HFFc6 (cell line): ENCODE results near the gene EIF2S2. TPM values are rescaled to one million over a fixed set of nuclear protein-coding genes. Genes with fewer than 3 reads are reported as not detected.
A peak's percentile ranks its signal among the peaks of the same experiment; 100 is the strongest.
"Not testable (repeated sequence)": the region's sequence is repeated elsewhere in the genome, so short reads cannot be mapped to it uniquely, and the experiment has no call there.

Experiments used
- DNase-seq: peaks from one replicate; pipeline ENCODE4 v3.0.0-alpha.2; 2018
- H3K27ac Mint-ChIP-seq: 2 replicates; pipeline ENCODE4 v1.8.0; 2020; ENCODE audit warnings: mild to moderate bottlenecking, mixed read lengths
- H3K27me3 Mint-ChIP-seq: 2 replicates; pipeline ENCODE4 v1.8.0; 2021; ENCODE audit warnings: mild to moderate bottlenecking, moderate library complexity, mixed read lengths; ENCODE audit not compliant: insufficient read depth
- H3K36me3 Mint-ChIP-seq: 2 replicates; pipeline ENCODE4 v1.8.0; 2021; ENCODE audit warnings: low read depth, mixed read lengths
- H3K4me1 Mint-ChIP-seq: 2 replicates; pipeline ENCODE4 v1.8.0; 2020; ENCODE audit warnings: low read depth, mixed read lengths
- H3K4me3 Mint-ChIP-seq: 2 replicates; pipeline ENCODE4 v1.8.0; 2020; ENCODE audit warnings: mild to moderate bottlenecking, moderate library complexity, mixed read lengths
- H3K9me3 Mint-ChIP-seq: 2 replicates; pipeline ENCODE4 v1.8.0; 2020; ENCODE audit warnings: mild to moderate bottlenecking, mixed read lengths
- CTCF ChIP-seq: fragments of 200-600 bp; sonication (generic); IDR thresholded peaks from 2 replicates; pipeline ENCODE4 v1.5.0; 2021; ENCODE audit warnings: antibody characterized with exemption, mild to moderate bottlenecking
- long read RNA-seq: library from polyadenylated mRNA; unstranded; transcript quantifications from one replicate; pipeline ENCODE4 v2.0.0, GENCODE V29; 2019
- total RNA-seq, 6 experiments: library from RNA; stranded (reverse); fragmentation: NEBNext Ultra II Directional; extraction: Animal tissue kit (Norgen Biotek cat#: 25700); gene quantifications; 2 replicates in 1 of 6; 3 replicates in 5 of 6; pipeline ENCODE4 v1.2.3, GENCODE V29; 2021

Gene EIF2S2
- 100 to 1,000 TPM in 1 of 6 experiments, 10 to 100 TPM in 5; 85.7 to 101 (median 94.5) TPM for total RNA-seq
- long read RNA-seq, transcript EIF2S2-201 (9 exons, 2,656 nt): major isoform, 93 of 246 reads
- long read RNA-seq, partial matches to known transcripts: 144 of 246 reads
- long read RNA-seq, other reads (novel, unspliced or antisense): 9 of 246 reads

- Mint-ChIP-seq H3K4me1 (peaks cover 48% of the 10 kb centered on the region), H3K27ac (peak within 1 kb of the TSS; percentile 95), H3K27me3 (peaks cover 3% of the 10 kb centered on the region), H3K4me3 (peak within 1 kb of the TSS; percentile 98), H3K9me3 (no peaks in the 10 kb centered on the region), H3K36me3 (peaks cover 20% of the 10 kb centered on the region)
- TF ChIP-seq CTCF: no peak
- DNase-seq: peak; percentile 96
These were observed at the start of gene EIF2S2 for GRCh38 chr20:34111702-34112599. Gene EIF2S2 (minus strand): TSS chr20:34112243. CDS start chr20:34112110, 133 bp downstream.

GRCh38 chr20:34157697-34158096, 45.7 kb upstream of the EIF2S2 start:
- not testable (repeated sequence) for H3K27ac Mint-ChIP-seq, H3K9me3 Mint-ChIP-seq, H3K27me3 Mint-ChIP-seq, H3K36me3 Mint-ChIP-seq, DNase-seq, H3K4me1 Mint-ChIP-seq, H3K4me3 Mint-ChIP-seq

- H3K36me3 Mint-ChIP-seq: no peaks in the 10 kb centered on the region
- no peaks in the 10 kb centered on the region; the same call in 1 of the 2 replicates for H3K4me1 Mint-ChIP-seq
- TF ChIP-seq CTCF: no peak
- peaks cover 6% of the 10 kb centered on the region for H3K27me3 Mint-ChIP-seq
- H3K9me3 Mint-ChIP-seq: no peaks in the 10 kb centered on the region
- no peak for DNase-seq
- no peak overlapping the region for H3K27ac Mint-ChIP-seq
- H3K4me3 Mint-ChIP-seq: no peak overlapping the region
These were observed 43.8 kb upstream of the EIF2S2 start for GRCh38 chr20:34155836-34156235.

GRCh38 chr20:34153169-34153568, 41.1 kb upstream of the EIF2S2 start:
- H3K27me3 Mint-ChIP-seq, H3K36me3 Mint-ChIP-seq, H3K27ac Mint-ChIP-seq, H3K9me3 Mint-ChIP-seq, H3K4me3 Mint-ChIP-seq, DNase-seq, H3K4me1 Mint-ChIP-seq: not testable (repeated sequence)

- H3K4me3 Mint-ChIP-seq, H3K27ac Mint-ChIP-seq, DNase-seq, H3K4me1 Mint-ChIP-seq, H3K9me3 Mint-ChIP-seq, H3K36me3 Mint-ChIP-seq, H3K27me3 Mint-ChIP-seq: not testable (repeated sequence)
These were observed 40.0 kb upstream of the EIF2S2 start for GRCh38 chr20:34152073-34152472.

GRCh38 chr20:34150306-34151000, 38.4 kb upstream of the EIF2S2 start:
- TF ChIP-seq CTCF: no peak
- Mint-ChIP-seq H3K36me3 (no peaks in the 10 kb centered on the region), H3K4me3 (no peak overlapping the region), H3K4me1 (peaks cover 6% of the 10 kb centered on the region; the same call in 1 of the 2 replicates), H3K9me3 (no peaks in the 10 kb centered on the region), H3K27me3 (peaks cover 2% of the 10 kb centered on the region), H3K27ac (no peak overlapping the region)
- DNase-seq: no peak
